RPMI8226 (cell line): ENCODE data around the gene CFL1.
"Not testable (repeated sequence)": the region's sequence is repeated elsewhere in the genome, so short reads cannot be mapped to it uniquely, and the experiment has no call there.

ENCODE experiments used
- DNase-seq: peaks from one replicate; pipeline ENCODE4 v3.0.0-alpha.2; 2015

CFL1 gene

DNA sequence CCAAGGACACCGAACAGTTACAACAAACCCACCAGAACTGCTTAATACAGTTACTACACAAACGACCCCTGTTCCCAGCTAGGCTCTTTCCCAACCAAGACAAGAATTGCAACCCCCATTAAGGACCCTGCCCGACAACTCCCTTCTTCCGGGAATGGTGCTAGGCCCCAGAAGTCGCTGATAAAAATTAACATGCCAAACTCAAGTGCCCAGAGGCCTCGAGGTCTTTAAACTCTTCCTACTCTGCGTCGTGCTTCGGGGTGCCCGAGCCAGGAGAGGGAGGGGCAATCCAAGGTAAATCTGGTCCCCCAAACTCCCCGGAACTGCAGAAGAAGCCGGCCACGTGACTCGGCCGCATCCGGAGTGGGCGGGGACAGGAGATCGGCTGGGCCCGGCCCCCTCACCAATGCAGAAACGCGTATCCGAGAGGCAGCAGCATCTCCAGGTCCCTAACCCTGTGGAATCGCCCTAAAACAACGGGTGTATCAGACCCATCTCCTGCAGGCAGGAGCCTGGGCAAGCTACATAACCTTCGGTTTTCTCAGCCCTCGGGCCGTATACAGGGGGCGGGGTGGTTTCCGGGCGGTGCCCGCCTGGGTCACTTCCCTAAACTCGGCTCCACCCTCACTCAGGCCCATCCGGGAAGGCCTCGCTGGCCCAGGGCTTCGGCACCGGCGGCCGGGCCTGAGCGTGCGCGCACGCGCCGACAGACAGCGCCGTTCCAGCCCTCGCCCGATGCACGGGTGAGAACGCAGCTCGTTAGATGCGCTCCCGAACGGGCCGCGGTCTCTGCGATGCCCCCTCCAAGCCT is 1.1 kb downstream of the CFL1 start:
- peak; percentile 88 for DNase-seq

DNA sequence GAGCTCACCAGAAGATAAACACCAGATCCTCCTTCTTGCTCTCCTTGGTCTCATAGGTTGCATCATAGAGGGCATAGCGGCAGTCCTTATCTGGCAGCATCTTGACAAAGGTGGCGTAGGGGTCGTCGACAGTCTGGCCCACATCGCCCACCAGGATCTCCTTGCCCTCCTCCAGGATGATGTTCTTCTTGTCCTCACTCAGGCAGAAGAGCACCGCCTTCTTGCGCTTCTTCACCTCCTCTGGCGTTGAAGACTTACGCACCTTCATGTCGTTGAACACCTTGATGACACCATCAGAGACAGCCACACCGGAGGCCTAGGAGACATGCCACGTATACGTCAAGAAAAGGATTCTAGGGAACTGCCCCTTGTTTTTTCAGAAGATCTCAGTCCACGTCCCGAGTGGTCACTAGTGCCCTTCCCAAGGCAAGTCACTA is 2.0 kb downstream of the CFL1 start:
- DNase-seq = no peak

GRCh38 chr11:65854852-65855837 is 2.8 kb downstream of the CFL1 start:
- no peak for DNase-seq

DNA sequence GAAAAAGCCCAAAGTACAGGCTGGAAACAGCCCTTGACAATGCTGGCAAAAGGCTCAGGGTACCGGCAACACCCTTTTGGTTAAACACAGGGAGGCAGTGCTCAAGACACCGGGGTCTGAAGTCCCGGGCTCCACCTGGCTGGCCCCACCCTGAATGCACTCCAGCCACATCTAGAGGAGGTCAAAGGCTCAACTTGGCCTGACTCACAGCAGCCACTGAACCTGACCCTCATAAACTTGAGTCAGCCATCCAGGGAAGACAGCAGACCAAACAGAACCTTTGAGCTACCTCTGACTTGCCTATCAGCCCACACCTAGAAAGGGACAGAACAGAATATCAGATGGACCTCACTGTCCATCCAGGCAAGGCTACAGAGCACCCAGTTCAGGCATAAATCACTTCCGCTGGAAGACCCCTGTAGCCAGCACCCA is 3.8 kb downstream of the CFL1 start:
- DNase-seq = no peak

- DNase-seq = no peak
These were observed 4.6 kb downstream of the CFL1 start for GRCh38 chr11:65853246-65853979.

DNA sequence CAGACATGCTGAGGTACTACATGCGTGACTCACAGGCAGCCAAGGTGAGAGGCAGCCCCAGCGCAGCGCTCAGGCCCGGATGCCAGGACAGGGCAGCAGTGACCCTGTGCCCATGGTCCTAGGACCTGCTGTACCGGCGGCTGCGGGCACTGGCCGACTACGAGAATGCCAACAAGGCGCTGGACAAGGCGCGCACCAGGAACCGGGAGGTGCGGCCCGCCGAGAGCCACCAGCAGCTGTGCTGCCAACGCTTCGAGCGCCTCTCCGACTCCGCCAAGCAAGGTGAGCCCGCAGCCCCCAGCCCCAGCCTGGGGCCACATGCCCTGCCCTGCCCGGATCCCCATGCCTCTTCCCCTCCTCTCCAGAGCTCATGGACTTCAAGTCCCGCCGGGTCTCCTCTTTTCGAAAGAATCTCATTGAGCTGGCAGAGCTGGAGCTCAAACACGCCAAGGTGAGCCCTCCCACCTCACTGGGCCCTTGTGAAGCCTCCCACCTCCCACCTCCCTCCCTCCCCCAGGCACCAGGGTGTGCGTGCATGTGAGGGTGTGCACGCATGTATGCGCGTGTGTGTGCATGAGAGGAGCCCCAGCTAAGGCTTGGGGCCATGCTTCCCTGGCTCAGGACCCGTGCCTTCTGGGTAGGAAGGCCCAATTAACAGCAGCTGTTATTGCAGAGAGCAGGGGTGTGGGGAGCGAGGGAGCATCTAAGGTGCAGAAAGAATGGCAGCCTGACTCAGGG is 5.3 kb downstream of the CFL1 start:
- no peak for DNase-seq

- DNase-seq = no peak
These were observed 6.0 kb downstream of the CFL1 start for GRCh38 chr11:65851811-65852507.

GRCh38 chr11:65851083-65851579 is 6.8 kb downstream of the CFL1 start:
- no peak for DNase-seq

DNA sequence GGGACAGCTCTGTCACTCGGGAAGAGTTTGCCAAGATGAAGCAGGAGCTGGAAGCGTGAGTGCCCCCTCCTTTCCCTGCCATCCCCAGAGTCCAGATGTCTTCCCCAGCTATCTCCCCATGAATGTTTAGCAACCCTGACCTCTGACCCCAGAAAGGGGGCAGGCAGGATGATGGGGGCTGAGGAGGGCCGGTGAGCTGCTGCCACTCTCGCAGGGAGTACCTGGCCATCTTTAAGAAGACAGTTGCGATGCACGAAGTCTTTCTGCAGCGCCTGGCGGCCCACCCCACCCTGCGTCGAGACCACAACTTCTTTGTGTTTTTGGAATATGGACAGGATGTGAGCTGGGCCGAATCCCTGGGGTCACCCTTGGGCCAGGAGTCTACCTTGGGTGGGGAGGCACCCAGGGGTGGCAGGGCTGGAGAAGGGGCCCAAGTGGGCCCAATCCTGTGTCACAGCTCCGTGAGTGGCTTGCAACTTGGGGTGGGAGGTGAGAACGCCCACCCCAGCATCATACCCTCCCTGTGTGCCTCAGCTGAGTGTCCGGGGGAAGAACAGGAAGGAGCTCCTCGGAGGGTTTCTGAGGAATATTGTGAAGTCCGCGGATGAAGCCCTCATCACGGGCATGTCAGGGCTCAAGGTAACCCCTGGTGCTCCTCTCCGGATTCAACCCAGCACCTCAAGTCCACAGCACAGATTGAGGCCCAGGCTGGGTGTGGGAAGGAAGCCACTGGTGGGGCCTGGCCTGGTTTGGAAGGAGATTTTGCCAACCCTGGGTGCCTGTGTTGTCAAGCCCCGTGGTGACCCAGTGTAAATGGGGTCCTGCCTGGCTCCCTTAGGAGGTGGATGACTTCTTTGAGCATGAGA is 7.5 kb downstream of the CFL1 start:
- no peak for DNase-seq

DNA sequence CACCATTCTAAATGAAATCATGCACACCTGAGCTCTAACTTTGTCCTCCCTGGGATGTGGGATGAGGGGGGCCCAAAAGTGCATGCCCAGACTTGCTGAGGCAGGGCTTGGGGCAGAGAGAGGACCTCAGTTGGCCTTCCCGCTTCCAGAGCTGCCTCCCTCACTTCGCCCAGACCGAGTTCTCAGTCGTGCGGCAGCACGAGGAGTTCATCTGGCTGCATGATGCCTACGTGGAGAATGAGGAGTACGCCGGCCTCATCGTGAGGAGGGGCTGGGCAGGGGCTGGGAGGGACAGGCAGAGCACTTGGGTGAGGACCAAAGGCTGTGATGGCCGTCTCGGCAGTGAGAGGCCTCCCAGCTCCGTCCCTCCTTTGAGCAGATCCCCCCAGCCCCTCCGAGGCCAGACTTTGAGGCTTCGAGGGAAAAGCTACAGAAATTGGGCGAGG is 8.2 kb downstream of the CFL1 start:
- DNase-seq = no peak

DNA sequence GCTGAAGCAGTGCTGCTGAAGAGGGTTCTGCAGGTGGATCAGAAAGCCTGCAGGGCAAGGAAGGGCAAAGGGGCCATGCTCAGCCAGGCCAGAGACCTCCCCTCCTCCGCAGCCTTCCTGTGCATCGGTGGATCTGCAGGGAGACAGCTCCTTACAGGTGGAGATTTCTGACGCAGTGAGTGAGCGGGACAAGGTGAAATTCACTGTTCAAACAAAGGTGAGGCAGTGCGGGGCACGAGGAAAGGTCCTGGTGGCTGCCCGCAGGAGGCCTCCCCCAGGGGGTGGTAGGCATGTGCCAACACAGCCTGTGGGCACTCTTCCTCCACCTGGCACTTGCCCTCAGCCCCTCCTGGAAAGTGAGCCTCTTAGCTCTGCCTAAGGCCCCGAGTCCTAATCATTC is 8.6 kb downstream of the CFL1 start:
- DNase-seq = no peak

DNA sequence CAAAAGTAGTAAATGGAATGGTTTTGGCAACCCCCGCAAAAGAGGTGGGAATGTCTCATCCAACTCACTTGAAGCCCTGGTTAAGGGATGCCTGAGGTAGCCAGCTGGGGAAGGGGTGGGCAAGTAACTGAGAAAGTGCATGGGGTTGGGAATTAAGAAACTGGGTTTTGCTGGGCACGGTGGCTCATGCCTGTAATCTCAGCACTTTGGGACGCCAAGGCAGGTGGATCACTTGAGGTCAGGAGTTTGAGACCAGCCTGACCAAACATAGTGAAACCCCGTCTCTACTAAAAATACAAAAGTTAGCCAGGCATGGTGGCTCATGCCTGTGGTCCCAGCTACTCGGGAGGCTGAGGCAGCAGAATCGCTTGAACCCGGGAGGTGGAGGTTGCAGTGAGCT is 9.3 kb downstream of the CFL1 start:
- not testable (repeated sequence) for DNase-seq

DNA sequence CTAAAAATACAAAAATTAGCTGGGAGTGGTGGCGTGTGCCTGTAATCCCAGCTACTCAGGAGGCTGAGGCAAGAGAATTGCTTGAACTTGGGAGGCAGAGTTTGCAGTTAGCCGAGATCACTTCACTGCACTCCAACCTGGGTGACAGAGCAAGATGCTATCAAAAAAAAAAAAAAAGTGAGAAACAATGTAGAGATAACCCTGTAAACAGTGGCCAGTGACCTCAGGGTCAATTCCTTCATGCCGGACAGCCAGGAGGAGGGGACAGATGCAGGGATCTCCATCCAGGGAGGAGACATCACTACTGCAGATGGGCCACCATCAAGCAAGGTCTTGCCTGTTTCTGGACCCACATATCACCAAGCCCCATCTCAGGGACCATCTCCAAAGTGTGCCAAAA is 10.2 kb downstream of the CFL1 start:
- DNase-seq = no peak

DNA sequence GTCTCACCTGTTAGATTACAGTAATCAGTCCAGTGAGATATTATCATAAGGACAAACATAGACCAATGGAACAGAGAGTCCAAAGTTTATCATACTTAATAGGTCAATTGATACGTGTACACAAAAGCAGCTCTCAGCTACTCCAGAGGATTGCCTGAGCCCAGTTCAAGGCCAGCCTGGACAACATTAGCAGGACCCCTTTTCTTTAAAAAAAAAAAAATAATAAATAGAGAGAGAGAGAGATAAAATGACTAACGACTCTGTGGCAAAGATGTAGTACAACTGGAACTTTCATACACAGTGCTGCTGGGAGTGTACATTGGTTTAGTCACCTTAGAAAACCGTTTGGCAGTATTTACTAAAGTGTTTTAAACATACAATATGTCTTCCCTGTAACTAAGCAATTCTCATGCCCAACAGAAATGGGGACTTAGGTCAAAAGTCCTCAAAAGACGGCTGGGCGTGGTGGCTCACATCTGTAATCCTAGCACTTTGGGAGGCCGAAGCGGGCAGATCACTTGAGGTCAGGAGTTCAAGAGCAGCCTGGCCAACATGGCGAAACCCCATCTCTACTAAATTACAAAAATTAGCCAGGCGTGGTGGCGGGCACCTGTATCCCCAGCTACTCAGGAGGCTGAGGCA is 13.6 kb downstream of the CFL1 start:
- no peak for DNase-seq

DNA sequence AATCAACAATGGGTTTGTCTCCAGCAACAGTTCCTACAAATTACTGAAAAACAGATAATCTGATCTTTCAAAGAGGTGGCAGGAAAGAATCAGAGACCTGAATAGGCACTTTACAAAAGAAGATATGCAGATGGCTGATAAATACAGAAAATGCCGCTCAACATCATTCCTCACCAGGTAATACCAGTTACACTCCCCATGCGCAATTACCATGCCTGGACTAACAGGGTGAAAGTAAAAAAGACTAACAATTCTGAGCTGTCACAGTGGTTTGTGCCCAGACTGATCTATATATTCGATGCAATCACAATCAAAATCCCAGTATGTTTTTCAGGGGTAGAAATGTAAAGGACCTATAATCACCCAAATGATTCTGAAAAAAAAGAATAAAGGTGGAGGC is 14.2 kb downstream of the CFL1 start:
- no peak for DNase-seq

- DNase-seq = no peak
These were observed 15.8 kb downstream of the CFL1 start for GRCh38 chr11:65842144-65842543.

- DNase-seq = no peak
These were observed 23.8 kb downstream of the CFL1 start for GRCh38 chr11:65834202-65834601.

DNA sequence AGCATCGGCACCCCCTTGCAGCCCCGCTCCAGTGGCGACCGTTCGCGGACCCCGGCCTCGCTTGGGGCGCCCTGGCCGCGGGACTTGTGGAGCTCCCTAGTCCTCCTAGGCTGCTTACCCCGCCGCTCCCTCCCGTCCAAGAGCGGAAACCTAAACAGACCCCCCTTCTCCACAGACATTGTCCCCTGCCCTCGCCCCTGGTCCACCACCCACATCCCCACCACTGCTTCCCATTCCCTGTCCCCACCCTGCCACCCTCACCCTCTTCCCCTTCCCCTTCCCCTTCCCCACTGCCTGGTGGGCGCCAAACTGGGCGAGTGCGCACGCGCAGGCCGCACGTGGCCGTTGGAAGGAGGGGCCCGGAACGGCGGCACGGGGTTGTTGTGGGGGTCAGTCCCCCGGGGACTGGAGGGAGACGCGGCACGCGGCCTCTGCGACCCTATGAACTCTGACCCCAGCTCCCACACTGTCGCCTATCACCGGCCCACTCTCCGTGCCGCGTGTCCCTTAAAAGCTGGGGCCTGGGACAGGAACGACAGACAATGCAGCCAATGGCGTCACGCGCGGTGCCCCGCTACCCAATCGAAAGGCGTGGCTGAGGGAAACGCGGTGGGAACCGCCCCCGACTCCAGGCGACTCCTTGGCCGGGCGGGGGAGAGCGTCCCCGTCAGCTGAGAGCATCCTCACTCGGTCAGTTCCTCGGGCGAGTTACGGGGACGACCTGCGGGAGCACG is 24.5 kb downstream of the CFL1 start, which contains the start of gene SNX32:
TSS of gene SNX32 (plus strand) at position 667 of the 734 bp plus-strand sequence. CDS start 103 bp downstream, outside the sequence.
- peak; percentile 99 for DNase-seq

DNA sequence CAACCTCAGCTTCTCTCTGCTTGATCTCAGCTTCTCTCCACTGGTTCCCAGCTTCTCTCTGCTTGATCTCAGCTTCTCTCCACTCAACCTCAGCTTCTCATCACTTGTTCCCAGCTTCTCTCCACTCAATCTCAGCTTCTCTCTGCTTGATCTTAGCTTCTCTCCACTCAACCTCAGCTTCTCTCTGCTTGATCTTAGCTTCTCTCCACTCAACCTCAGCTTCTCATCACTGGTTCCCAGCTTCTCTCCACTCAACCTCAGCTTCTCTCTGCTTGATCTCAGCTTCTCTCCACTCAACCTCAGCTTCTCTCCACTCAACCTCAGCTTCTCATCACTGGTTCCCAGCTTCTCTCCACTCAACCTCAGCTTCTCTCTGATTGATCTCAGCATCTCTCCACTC is 25.7 kb downstream of the CFL1 start:
- DNase-seq = not testable (repeated sequence)
